ENCODE results near the gene LASP1NB.

LASP1NB gene

DNA sequence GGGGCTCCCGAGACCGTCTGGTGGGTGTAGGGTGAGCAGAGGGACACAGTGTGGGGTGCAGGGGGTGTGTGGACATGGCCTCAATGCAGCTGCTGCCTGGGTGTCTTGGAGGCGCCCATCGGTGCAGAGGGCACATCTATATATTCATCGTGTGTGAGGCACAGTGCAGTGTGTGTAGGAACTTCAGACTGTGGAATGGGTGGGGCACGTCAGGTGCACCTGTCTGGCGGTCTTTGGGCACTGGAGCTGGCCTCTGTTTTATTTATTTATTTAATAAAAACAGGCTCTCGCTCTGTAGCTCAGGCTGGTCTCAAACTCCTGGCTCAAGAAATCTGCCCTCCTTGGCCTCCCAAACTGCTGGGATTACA is 38.8 kb upstream of the LASP1NB start:
- ATAC-seq: no peak
- no peak for TF ChIP-seq ZC3H10 (CRISPR knock-in tag; IDR thresholded peaks at IDR 0.05)
- no peak for TF ChIP-seq PPARA (CRISPR knock-in tag; IDR thresholded peaks at IDR 0.05; ENCODE audit: borderline replicate concordance)
- TF ChIP-seq RARB (CRISPR knock-in tag; IDR thresholded peaks at IDR 0.05): no peak
- no peak for TF ChIP-seq ESRRG (CRISPR knock-in tag; IDR thresholded peaks at IDR 0.05)
- TF ChIP-seq ZFP3 (CRISPR knock-in tag; IDR thresholded peaks at IDR 0.05): no peak
- TF ChIP-seq PATZ1 (CRISPR knock-in tag; IDR thresholded peaks at IDR 0.05; ENCODE audit: borderline replicate concordance): no peak
- no peak for TF ChIP-seq ZFP30 (CRISPR knock-in tag; IDR thresholded peaks at IDR 0.05)
- TF ChIP-seq GLIS3 (CRISPR knock-in tag; IDR thresholded peaks at IDR 0.05): no peak
- TF ChIP-seq TSHZ2 (CRISPR knock-in tag; IDR thresholded peaks at IDR 0.05): no peak
- TF ChIP-seq CSDC2 (CRISPR knock-in tag; IDR thresholded peaks at IDR 0.05): no peak

DNA sequence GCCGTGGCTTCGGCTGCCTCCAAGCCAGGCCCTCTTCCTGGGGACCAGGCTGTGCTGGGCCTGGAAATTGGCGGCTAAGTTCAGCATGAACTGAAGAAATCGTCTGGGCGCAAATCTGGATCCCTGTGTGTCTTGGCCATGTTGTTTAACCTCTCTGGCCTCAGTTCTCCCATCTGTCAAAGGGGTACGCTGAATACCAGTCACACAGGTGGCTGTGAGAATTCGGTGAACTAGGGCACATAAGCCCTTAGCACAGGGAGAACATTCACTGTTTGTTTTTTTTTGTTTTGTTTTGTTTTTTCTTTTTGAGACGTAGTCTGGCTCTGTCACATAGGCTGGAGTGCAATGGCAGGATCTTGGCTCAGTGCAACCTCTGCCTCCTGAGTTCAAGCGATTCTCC is 36.6 kb upstream of the LASP1NB start:
- no peak for ATAC-seq
- no peak for TF ChIP-seq ISL1 (CRISPR knock-in tag; IDR thresholded peaks at IDR 0.05)
- no peak for TF ChIP-seq CSRNP3 (CRISPR knock-in tag; IDR thresholded peaks at IDR 0.05)
- no peak for TF ChIP-seq RARB (CRISPR knock-in tag; IDR thresholded peaks at IDR 0.05)

DNA sequence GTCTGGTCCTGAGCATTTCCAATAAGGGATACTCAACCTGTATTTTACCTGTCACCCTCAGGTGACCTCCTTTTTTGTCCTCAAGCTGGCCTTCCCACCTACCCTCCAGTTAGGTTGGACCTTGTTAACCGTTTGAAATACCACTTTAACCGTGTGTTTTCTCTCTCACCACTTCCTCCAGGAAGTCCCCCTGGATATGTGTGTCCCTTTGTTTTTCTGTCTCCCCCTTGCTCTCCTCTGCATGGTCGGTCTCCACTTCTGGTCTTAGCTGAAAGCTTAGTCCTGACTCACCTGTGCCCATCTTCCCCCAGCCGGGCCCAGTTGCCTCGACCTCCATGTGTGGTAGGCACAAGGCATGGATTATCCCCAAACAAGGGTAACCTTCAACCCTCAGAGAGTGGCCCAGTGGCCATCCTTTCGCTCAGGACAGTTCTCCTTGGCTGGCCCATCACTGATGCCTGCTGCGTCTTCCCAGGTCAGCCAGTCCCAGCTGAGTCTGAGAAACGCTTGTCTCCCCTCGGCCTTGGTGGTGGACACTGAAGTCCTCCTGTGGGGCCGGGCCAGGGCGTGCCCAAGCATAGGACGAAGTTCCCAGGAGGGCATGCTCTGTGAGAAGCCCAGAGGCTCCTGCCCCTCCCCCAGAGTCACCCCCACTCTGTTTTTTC is 35.5 kb upstream of the LASP1NB start:
- TF ChIP-seq ZFP3 (CRISPR knock-in tag; IDR thresholded peaks at IDR 0.05) (no peak), GLIS3 (CRISPR knock-in tag; IDR thresholded peaks at IDR 0.05) (no peak), TCF4 (CRISPR knock-in tag; IDR thresholded peaks at IDR 0.05; ENCODE audit: borderline replicate concordance) (no peak), SNAI2 (CRISPR knock-in tag; IDR thresholded peaks at IDR 0.05) (no peak), ISL1 (CRISPR knock-in tag; IDR thresholded peaks at IDR 0.05) (no peak), ARNTL (CRISPR knock-in tag; IDR thresholded peaks at IDR 0.05; ENCODE audit: borderline replicate concordance, low read depth) (no peak), ZFP30 (CRISPR knock-in tag; IDR thresholded peaks at IDR 0.05) (no peak)
- no peak for ATAC-seq

GRCh38 chr17:38890410-38890746 is 35.0 kb upstream of the LASP1NB start:
- TF ChIP-seq CSRNP3 (CRISPR knock-in tag; IDR thresholded peaks at IDR 0.05) (no peak), CSDC2 (CRISPR knock-in tag; IDR thresholded peaks at IDR 0.05) (no peak), GLIS3 (CRISPR knock-in tag; IDR thresholded peaks at IDR 0.05) (no peak), ZNF70 (CRISPR knock-in tag; IDR thresholded peaks at IDR 0.05) (no peak), ZFP3 (CRISPR knock-in tag; IDR thresholded peaks at IDR 0.05) (no peak), ZNF565 (CRISPR knock-in tag; conservative IDR thresholded peaks at IDR 0.05; ENCODE audit: low read depth) (no peak), TSHZ2 (CRISPR knock-in tag; IDR thresholded peaks at IDR 0.05) (no peak), PATZ1 (CRISPR knock-in tag; IDR thresholded peaks at IDR 0.05; ENCODE audit: borderline replicate concordance) (no peak), OSR1 (CRISPR knock-in tag; IDR thresholded peaks at IDR 0.05) (no peak)
- TF ChIP-seq, protein P1, sequence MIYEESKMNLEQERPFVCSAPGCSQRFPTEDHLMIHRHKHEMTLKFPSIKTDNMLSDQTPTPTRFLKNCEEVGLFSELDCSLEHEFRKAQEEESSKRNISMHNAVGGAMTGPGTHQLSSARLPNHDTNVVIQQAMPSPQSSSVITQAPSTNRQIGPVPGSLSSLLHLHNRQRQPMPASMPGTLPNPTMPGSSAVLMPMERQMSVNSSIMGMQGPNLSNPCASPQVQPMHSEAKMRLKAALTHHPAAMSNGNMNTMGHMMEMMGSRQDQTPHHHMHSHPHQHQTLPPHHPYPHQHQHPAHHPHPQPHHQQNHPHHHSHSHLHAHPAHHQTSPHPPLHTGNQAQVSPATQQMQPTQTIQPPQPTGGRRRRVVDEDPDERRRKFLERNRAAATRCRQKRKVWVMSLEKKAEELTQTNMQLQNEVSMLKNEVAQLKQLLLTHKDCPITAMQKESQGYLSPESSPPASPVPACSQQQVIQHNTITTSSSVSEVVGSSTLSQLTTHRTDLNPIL (CRISPR knock-in tag; IDR thresholded peaks at IDR 0.05; ENCODE audit: low read depth): no peak
- ATAC-seq: no peak
